H9 (cell line): ENCODE data around the gene MRPL23. TPM values are rescaled to one million over a fixed set of nuclear protein-coding genes. Genes with fewer than 3 reads are reported as not detected.

Experiments
- DNase-seq: peaks from one replicate; pipeline ENCODE4 v3.0.0-alpha.2; 2017
- H2AFZ ChIP-seq: one replicate; pipeline ENCODE4 v1.6.1; 2013; ENCODE audit warnings: mild to moderate bottlenecking, low read length, control low read depth, moderate library complexity
- H2AK5ac ChIP-seq: 2 replicates; pipeline ENCODE4 v1.6.1; 2013; ENCODE audit warnings: low read length, control low read depth, mixed read lengths; ENCODE audit not compliant: insufficient read length
- H2BK120ac ChIP-seq: one replicate; pipeline ENCODE4 v1.6.1; 2013; ENCODE audit warnings: low read depth, mild to moderate bottlenecking, low read length, control low read depth, inconsistent platforms; ENCODE audit not compliant: poor library complexity, severe bottlenecking
- H2BK12ac ChIP-seq: 2 replicates; pipeline ENCODE4 v1.6.1; 2013; ENCODE audit warnings: low read length, control low read depth, mixed read lengths, low read depth; ENCODE audit not compliant: insufficient read length
- H2BK15ac ChIP-seq: 2 replicates; pipeline ENCODE4 v1.6.1; 2013; ENCODE audit warnings: low read depth, low read length, control low read depth
- H2BK20ac ChIP-seq: one replicate; pipeline ENCODE4 v1.6.1; 2013; ENCODE audit warnings: low read depth, mild to moderate bottlenecking, low read length, control low read depth, inconsistent platforms; ENCODE audit not compliant: poor library complexity, severe bottlenecking
- H2BK5ac ChIP-seq: 2 replicates; pipeline ENCODE4 v1.6.1; 2013; ENCODE audit warnings: low read length, control low read depth, mixed read lengths; ENCODE audit not compliant: insufficient read length
- H3K14ac ChIP-seq: 2 replicates; pipeline ENCODE4 v1.6.1; 2013; ENCODE audit warnings: low read length, control low read depth; ENCODE audit not compliant: insufficient read depth
- H3K18ac ChIP-seq: 2 replicates; pipeline ENCODE4 v1.6.1; 2013; ENCODE audit warnings: low read depth, mild to moderate bottlenecking, mixed read lengths, low read length, control low read depth; ENCODE audit not compliant: insufficient read length
- H3K23ac ChIP-seq: 2 replicates; pipeline ENCODE4 v1.6.1; 2013; ENCODE audit warnings: low read length, control low read depth, mixed read lengths, low read depth; ENCODE audit not compliant: insufficient read length
- H3K23me2 ChIP-seq: 2 replicates; pipeline ENCODE4 v1.6.1; 2013; ENCODE audit warnings: low read depth, mild to moderate bottlenecking, mixed read lengths, low read length, control low read depth; ENCODE audit not compliant: insufficient read length, poor library complexity, severe bottlenecking
- H3K27ac ChIP-seq: 2 replicates; pipeline ENCODE4 v1.5.1; 2013; ENCODE audit warnings: low read length, control low read depth, mixed read lengths, low read depth; ENCODE audit not compliant: insufficient read length
- H3K27me3 ChIP-seq: 2 replicates; pipeline ENCODE4 v1.6.1; 2013; ENCODE audit warnings: low read length, control low read depth, inconsistent platforms; ENCODE audit not compliant: insufficient read depth
- H3K4ac ChIP-seq: 2 replicates; pipeline ENCODE4 v1.6.1; 2013; ENCODE audit warnings: low read depth, mild to moderate bottlenecking, control low read depth, inconsistent platforms, low read length, moderate library complexity
- H3K4me1 ChIP-seq: 2 replicates; pipeline ENCODE4 v1.6.1; 2013; ENCODE audit warnings: low read length, control low read depth, inconsistent platforms; ENCODE audit not compliant: insufficient read depth
- H3K4me2 ChIP-seq: 2 replicates; pipeline ENCODE4 v1.6.1; 2013; ENCODE audit warnings: low read length, control low read depth, mixed read lengths; ENCODE audit not compliant: insufficient read length, insufficient read depth
- H3K56ac ChIP-seq: 2 replicates; pipeline ENCODE4 v1.6.1; 2013; ENCODE audit warnings: low read depth, mild to moderate bottlenecking, mixed read lengths, low read length, control low read depth; ENCODE audit not compliant: insufficient read length
- H3K79me1 ChIP-seq: 2 replicates; pipeline ENCODE4 v1.6.1; 2013; ENCODE audit warnings: low read depth, mild to moderate bottlenecking, moderate library complexity, low read length, control low read depth, inconsistent platforms; ENCODE audit not compliant: insufficient read depth, poor library complexity, severe bottlenecking
- H3K79me2 ChIP-seq: 2 replicates; pipeline ENCODE4 v1.6.1; 2013; ENCODE audit warnings: low read length, control low read depth, inconsistent platforms; ENCODE audit not compliant: insufficient read depth
- H3K9ac ChIP-seq: 2 replicates; pipeline ENCODE4 v1.6.1; 2013; ENCODE audit warnings: low read length, control low read depth, mixed read lengths; ENCODE audit not compliant: insufficient read length; ENCODE audit errors: extremely low read depth
- H3K9me3 ChIP-seq: one replicate; pipeline ENCODE4 v1.6.1; 2013; ENCODE audit warnings: low read depth, low read length, inconsistent platforms; ENCODE audit not compliant: control insufficient read depth
- H3T11ph ChIP-seq: one replicate; pipeline ENCODE4 v1.6.1; 2013; ENCODE audit warnings: mild to moderate bottlenecking, low read length, control low read depth, inconsistent platforms
- H4K20me1 ChIP-seq: one replicate; pipeline ENCODE4 v1.6.1; 2013; ENCODE audit not compliant: control insufficient read depth, insufficient read length, insufficient read depth
- H4K5ac ChIP-seq: 2 replicates; pipeline ENCODE4 v1.6.1; 2013; ENCODE audit warnings: low read depth, mild to moderate bottlenecking, mixed read lengths, low read length, control low read depth; ENCODE audit not compliant: insufficient read length
- H4K8ac ChIP-seq: replicated peaks from 2 replicates; pipeline ENCODE4 v1.6.1; 2013; ENCODE audit warnings: low read length, control low read depth, mixed read lengths, low read depth; ENCODE audit not compliant: insufficient read length
- H4K91ac ChIP-seq: 2 replicates; pipeline ENCODE4 v1.6.1; 2013; ENCODE audit warnings: low read depth, mild to moderate bottlenecking, moderate library complexity, mixed read lengths, low read length, control low read depth; ENCODE audit not compliant: insufficient read length
- H3K27ac Mint-ChIP-seq, 3 experiments: 2 replicates in 2 of 3; 3 replicates in 1 of 3; pipeline ENCODE4 v1.8.0; 2020 to 2021; ENCODE audit warnings: mixed read lengths in 3 of 3, mild to moderate bottlenecking in 1 of 3, moderate library complexity in 1 of 3
- H3K27me3 Mint-ChIP-seq: 2 replicates; pipeline ENCODE4 v1.8.0; 2021; ENCODE audit warnings: low read depth, mild to moderate bottlenecking, moderate library complexity, mixed read lengths
- H3K36me3 Mint-ChIP-seq, 3 experiments: 2 replicates in 2 of 3; 3 replicates in 1 of 3; pipeline ENCODE4 v1.8.0; 2020 to 2021; ENCODE audit warnings: low read depth in 3 of 3, mixed read lengths in 3 of 3; ENCODE audit not compliant: insufficient read depth in 1 of 3
- H3K4me1 Mint-ChIP-seq, 2 experiments: 2 replicates each; pipeline ENCODE4 v1.8.0; 2020; ENCODE audit warnings: mixed read lengths in 2 of 2
- H3K4me3 Mint-ChIP-seq, 2 experiments: 2 replicates in 1 of 2; 3 replicates in 1 of 2; pipeline ENCODE4 v1.8.0; 2020 to 2021; ENCODE audit warnings: mild to moderate bottlenecking in 2 of 2, mixed read lengths in 2 of 2, moderate library complexity in 1 of 2
- H3K9me3 Mint-ChIP-seq, 2 experiments: 2 replicates in 1 of 2; 3 replicates in 1 of 2; pipeline ENCODE4 v1.8.0; 2020; ENCODE audit warnings: mild to moderate bottlenecking in 2 of 2, mixed read lengths in 2 of 2, moderate library complexity in 1 of 2
- CTCF ChIP-seq: fragments of 200-600 bp; sonication (generic); conservative IDR thresholded peaks from 3 replicates; pipeline ENCODE4 v1.8.0; 2021; ENCODE audit warnings: antibody characterized with exemption, mild to moderate bottlenecking
- WGBS: extraction: QIAGEN DNeasy Blood & Tissue Kit; methylation state at CpG from one replicate; pipeline ENCODE4 v1.1.7; 2013; ENCODE audit warnings: missing lambda C conversion rate, low lambda C conversion rate, mixed read lengths; ENCODE audit not compliant: insufficient read length; ENCODE audit errors: extremely low coverage; 5-methylcytosine and 5-hydroxymethylcytosine counted together
- total RNA-seq: library from RNA; stranded (reverse); gene quantifications from 2 replicates; pipeline ENCODE4 v1.2.1, GENCODE V29; 2021

Gene MRPL23
- total RNA-seq, 1 experiment from 2014 or later: 67.3 TPM

GRCh38 chr11:1990872-1991578, 43.9 kb downstream of the MRPL23 start:
- Histone ChIP-seq H2BK20ac (no peak overlapping the region), H2BK15ac (no peak overlapping the region), H4K20me1 (no peaks in the 10 kb centered on the region), H2BK120ac (no peak overlapping the region), H3K4me1 (no peaks in the 10 kb centered on the region), H3K79me2 (no peaks in the 10 kb centered on the region), H3K4me2 (no peak overlapping the region), H3K9ac (no peak overlapping the region), H3K56ac (no peak overlapping the region), H3T11ph (no peak overlapping the region), H2BK5ac (no peak overlapping the region), H2AK5ac (no peak overlapping the region), H3K4ac (no peak overlapping the region), H3K23me2 (no peaks in the 10 kb centered on the region), H3K27ac (no peak overlapping the region), H2AFZ (no peak overlapping the region), H3K27me3 (no peaks in the 10 kb centered on the region), H3K14ac (no peak overlapping the region), H3K9me3 (no peaks in the 10 kb centered on the region), H3K79me1 (no peaks in the 10 kb centered on the region), H4K91ac (no peak overlapping the region), H3K23ac (no peak overlapping the region), H2BK12ac (no peak overlapping the region), H4K5ac (no peak overlapping the region), H4K8ac (no peak overlapping the region), H3K18ac (no peak overlapping the region)
- Mint-ChIP-seq H3K36me3 (no peaks in the 10 kb centered on the region), H3K27me3 (no peaks in the 10 kb centered on the region), H3K4me3 (no peak overlapping the region), H3K27ac (no peak overlapping the region), H3K9me3 (no peaks in the 10 kb centered on the region), H3K4me1 (no peaks in the 10 kb centered on the region; a peak in 1 of 4 replicates)
- DNase-seq: no peak
- WGBS: no CpG with 5 or more reads among the region's 29 CpGs
- no peak for TF ChIP-seq CTCF
